Cortex of kidney (tissue), 1 donor: Measurements from ENCODE around the gene TMEM131.

Experiments used
- DNase-seq: peaks from one replicate; lab custom pipeline; 2025; lab: John Stamatoyannopoulos, UW

TMEM131 gene

GRCh38 chr2:97812931-97813330 lies 182.8 kb downstream of the TMEM131 start:
- DNase-seq: no peak

GRCh38 chr2:97808816-97809215 lies 186.9 kb downstream of the TMEM131 start:
- no peak for DNase-seq

- no peak for DNase-seq
These were observed 188.8 kb downstream of the TMEM131 start for GRCh38 chr2:97806738-97807618.

- no peak for DNase-seq
These were observed 190.0 kb downstream of the TMEM131 start for GRCh38 chr2:97805776-97806175.

- no peak for DNase-seq
These were observed 194.7 kb downstream of the TMEM131 start for GRCh38 chr2:97801028-97801427.

GRCh38 chr2:97798416-97798815 lies 197.3 kb downstream of the TMEM131 start:
- DNase-seq: no peak

GRCh38 chr2:97797355-97797754 lies 198.4 kb downstream of the TMEM131 start:
- DNase-seq: no peak

GRCh38 chr2:97796465-97797126 lies 199.2 kb downstream of the TMEM131 start:
- no peak for DNase-seq

GRCh38 chr2:97792416-97792815 lies 203.3 kb downstream of the TMEM131 start:
- no peak for DNase-seq

- DNase-seq: no peak
These were observed 206.6 kb downstream of the TMEM131 start for GRCh38 chr2:97788986-97789644.

GRCh38 chr2:97785818-97786217 lies 209.9 kb downstream of the TMEM131 start:
- no peak for DNase-seq

GRCh38 chr2:97784953-97785352 lies 210.8 kb downstream of the TMEM131 start:
- DNase-seq: no peak

GRCh38 chr2:97781981-97782380 lies 213.8 kb downstream of the TMEM131 start:
- no peak for DNase-seq

GRCh38 chr2:97779141-97779540 lies 216.6 kb downstream of the TMEM131 start:
- no peak for DNase-seq

- DNase-seq: no peak
These were observed 220.7 kb downstream of the TMEM131 start for GRCh38 chr2:97775074-97775473.

- no peak for DNase-seq
These were observed 221.3 kb downstream of the TMEM131 start for GRCh38 chr2:97774425-97774824.

GRCh38 chr2:97770445-97770844 lies 225.3 kb downstream of the TMEM131 start:
- no peak for DNase-seq

GRCh38 chr2:97769711-97770110 lies 226.0 kb downstream of the TMEM131 start:
- no peak for DNase-seq

- no peak for DNase-seq
These were observed 226.4 kb downstream of the TMEM131 start for GRCh38 chr2:97769308-97769707.

- no peak for DNase-seq
These were observed 229.2 kb downstream of the TMEM131 start for GRCh38 chr2:97766567-97766966.

- DNase-seq: no peak
These were observed 229.8 kb downstream of the TMEM131 start for GRCh38 chr2:97765933-97766332.

GRCh38 chr2:97764559-97765263 lies 231.0 kb downstream of the TMEM131 start:
- DNase-seq: no peak
